Hippocampal formation (tissue), 2 donors: ENCODE measurements around the gene ATG2B.

Source experiments
- DNase-seq, 2 donors: peaks; one replicate each; lab custom pipeline; 2025; lab: John Stamatoyannopoulos, UW

Gene ATG2B

GRCh38 chr14:96362965-96363750 lies at the start of gene ATG2B, which contains the start of gene GSKIP:
Gene ATG2B (minus strand): TSS chr14:96363341. CDS start chr14:96362976, 365 bp downstream.
Gene GSKIP (plus strand): TSS chr14:96363526. CDS start chr14:96382248, 18,722 bp downstream.
- peak; percentile 92 to 93 for DNase-seq

GRCh38 chr14:96410119-96410518 lies 47.0 kb upstream of the ATG2B start:
- DNase-seq = no peak

GRCh38 chr14:96409701-96410100 lies 46.6 kb upstream of the ATG2B start:
- no peak for DNase-seq

GRCh38 chr14:96408608-96409007 lies 45.5 kb upstream of the ATG2B start:
- no peak for DNase-seq

GRCh38 chr14:96407935-96408570 lies 44.9 kb upstream of the ATG2B start:
- DNase-seq = no peak

- DNase-seq = no peak
These were observed 42.5 kb upstream of the ATG2B start for GRCh38 chr14:96405677-96406076.

GRCh38 chr14:96403409-96403808 lies 40.3 kb upstream of the ATG2B start:
- DNase-seq = no peak

GRCh38 chr14:96400495-96400894 lies 37.4 kb upstream of the ATG2B start:
- peak; percentile 60 to 65 for DNase-seq

- no peak for DNase-seq
These were observed 36.3 kb upstream of the ATG2B start for GRCh38 chr14:96399405-96399804.

GRCh38 chr14:96398921-96399320 lies 35.8 kb upstream of the ATG2B start:
- no peak for DNase-seq

- DNase-seq = no peak
These were observed 35.3 kb upstream of the ATG2B start for GRCh38 chr14:96398432-96398831.

GRCh38 chr14:96394047-96394815 lies 31.1 kb upstream of the ATG2B start:
- no peak for DNase-seq

- DNase-seq = no peak
These were observed 30.0 kb upstream of the ATG2B start for GRCh38 chr14:96393071-96393691.

- peak; percentile 95 to 99 for DNase-seq
These were observed 28.4 kb upstream of the ATG2B start for GRCh38 chr14:96391293-96392118.

- no peak for DNase-seq
These were observed 27.8 kb upstream of the ATG2B start for GRCh38 chr14:96390965-96391292.

GRCh38 chr14:96385385-96385784 lies 22.2 kb upstream of the ATG2B start:
- DNase-seq = no peak

- DNase-seq = no peak
These were observed 21.6 kb upstream of the ATG2B start for GRCh38 chr14:96384740-96385139.

- DNase-seq = no peak
These were observed 20.9 kb upstream of the ATG2B start for GRCh38 chr14:96384053-96384452.

GRCh38 chr14:96383445-96383844 lies 20.3 kb upstream of the ATG2B start:
- no peak for DNase-seq

- no peak for DNase-seq
These were observed 17.6 kb upstream of the ATG2B start for GRCh38 chr14:96380735-96381134.

- DNase-seq = no peak
These were observed 13.0 kb upstream of the ATG2B start for GRCh38 chr14:96376093-96376492.
